ENCODE data around the gene FSTL3. TPM values are rescaled to one million over a fixed set of nuclear protein-coding genes. Genes with fewer than 3 reads are reported as not detected.

Gene FSTL3
- total RNA-seq, 2 donors from 2014 or later: 9.8 to 14.1 TPM

DNA sequence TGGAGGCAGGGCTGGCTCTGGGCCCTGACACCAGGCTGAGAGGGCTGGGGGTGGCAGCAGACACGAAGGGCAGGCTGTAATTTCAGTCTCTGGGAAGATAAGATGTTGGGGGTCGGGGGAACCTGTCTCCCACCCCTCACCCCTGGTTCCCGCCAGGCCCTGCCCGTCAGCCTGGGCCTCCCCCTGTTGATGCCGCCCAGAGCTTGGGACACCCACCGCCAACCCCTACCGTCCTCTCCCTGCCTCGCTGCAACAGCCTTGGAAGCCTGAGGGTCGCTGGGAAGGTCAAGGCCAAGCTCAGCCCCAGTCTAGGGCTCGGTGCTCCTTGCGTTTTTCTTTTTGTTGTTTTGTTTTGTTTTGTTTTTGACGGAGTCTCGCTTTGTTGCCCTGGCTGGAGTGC lies 47.1 kb downstream of the FSTL3 start:
- Histone ChIP-seq H3K36me3 (ENCODE audit: control insufficient read depth, insufficient read depth, low read length) (no peaks in the 10 kb centered on the region), H3K27me3 (ENCODE audit: control insufficient read depth, insufficient read depth, low read length, poor library complexity, severe bottlenecking) (no peaks in the 10 kb centered on the region), H3K27ac (ENCODE audit: low read depth, low read length) (no peak overlapping the region), H3K4me3 (ENCODE audit: low read length) (no peak overlapping the region), H3K4me1 (ENCODE audit: control insufficient read depth, insufficient read depth, low read length) (no peaks in the 10 kb centered on the region), H3K9ac (ENCODE audit: extremely low read depth, low read length, poor library complexity, severe bottlenecking) (no peak overlapping the region), H3K9me3 (ENCODE audit: control insufficient read depth, low read length) (no peaks in the 10 kb centered on the region)
- Mint-ChIP-seq H3K27ac (no peak overlapping the region), H3K4me1 (no peaks in the 10 kb centered on the region), H3K4me3 (no peak overlapping the region), H3K27me3 (ENCODE audit: insufficient read depth) (no peaks in the 10 kb centered on the region), H3K36me3 (ENCODE audit: low read depth) (peaks cover 9% of the 10 kb centered on the region), H3K9me3 (no peaks in the 10 kb centered on the region)
- 96 to 99% methylated on average over 8 to 13 of the region's 13 CpGs for WGBS, 2 experiments (ENCODE audit: insufficient coverage in 1 of 2, insufficient read length in 1 of 2)
- no peak for DNase-seq
- TF ChIP-seq CTCF (conservative IDR thresholded peaks at IDR 0.05): no peak

GRCh38 chr19:723714-724113 lies 47.5 kb downstream of the FSTL3 start:
- no peak overlapping the region for H3K9ac ChIP-seq (ENCODE audit: extremely low read depth, low read length, poor library complexity, severe bottlenecking)
- no peaks in the 10 kb centered on the region for H3K36me3 ChIP-seq (ENCODE audit: control insufficient read depth, insufficient read depth, low read length)
- H3K4me3 ChIP-seq (ENCODE audit: low read length): no peak overlapping the region
- Mint-ChIP-seq H3K9me3 (no peaks in the 10 kb centered on the region), H3K4me1 (no peaks in the 10 kb centered on the region), H3K27ac (no peak overlapping the region), H3K36me3 (ENCODE audit: low read depth) (peaks cover 9% of the 10 kb centered on the region), H3K4me3 (no peak overlapping the region), H3K27me3 (ENCODE audit: insufficient read depth) (no peaks in the 10 kb centered on the region)
- no peak for DNase-seq
- no peaks in the 10 kb centered on the region for H3K4me1 ChIP-seq (ENCODE audit: control insufficient read depth, insufficient read depth, low read length)
- no peaks in the 10 kb centered on the region for H3K27me3 ChIP-seq (ENCODE audit: control insufficient read depth, insufficient read depth, low read length, poor library complexity, severe bottlenecking)
- H3K27ac ChIP-seq (ENCODE audit: low read depth, low read length): no peak overlapping the region
- no peaks in the 10 kb centered on the region for H3K9me3 ChIP-seq (ENCODE audit: control insufficient read depth, low read length)
- WGBS, 2 experiments (ENCODE audit: insufficient coverage in 1 of 2, insufficient read length in 1 of 2): 96% methylated on average over 15 to 18 of the region's 18 CpGs
- TF ChIP-seq CTCF (conservative IDR thresholded peaks at IDR 0.05): no peak

DNA sequence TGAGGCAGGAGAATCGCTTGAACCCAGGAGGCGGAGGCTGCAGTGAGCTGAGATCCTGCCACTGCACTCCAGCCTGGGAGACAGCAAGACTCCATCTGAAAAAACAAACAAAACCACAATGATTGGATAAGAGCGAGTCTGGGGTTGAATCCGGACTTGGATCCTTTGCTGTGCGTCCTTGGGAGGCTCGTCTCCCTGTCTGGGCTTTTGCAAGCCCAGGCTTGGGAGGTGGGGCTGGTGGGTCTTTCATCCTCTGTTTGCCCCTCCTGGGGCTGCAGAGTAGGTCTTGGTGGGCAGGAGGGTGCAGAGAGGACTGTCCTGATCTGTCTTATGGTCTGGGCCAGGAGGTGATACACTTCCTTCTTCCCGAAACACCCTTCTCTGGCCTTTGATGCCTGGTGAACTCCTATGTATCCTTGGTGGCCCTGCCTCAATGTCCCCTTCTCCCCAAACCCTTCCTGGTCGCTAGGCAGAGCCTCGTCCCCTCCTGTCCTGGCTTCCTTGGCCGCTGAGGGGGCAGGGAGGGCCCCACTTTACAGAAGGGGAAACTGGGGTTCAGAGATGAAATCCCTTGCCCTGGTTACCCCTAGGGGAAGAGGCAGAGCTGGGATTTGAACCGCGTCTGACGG lies 49.4 kb downstream of the FSTL3 start:
- no peak for DNase-seq
- Histone ChIP-seq H3K9me3 (ENCODE audit: control insufficient read depth, low read length) (no peaks in the 10 kb centered on the region), H3K27ac (ENCODE audit: low read depth, low read length) (no peak overlapping the region), H3K27me3 (ENCODE audit: control insufficient read depth, insufficient read depth, low read length, poor library complexity, severe bottlenecking) (no peaks in the 10 kb centered on the region), H3K4me1 (ENCODE audit: control insufficient read depth, insufficient read depth, low read length) (no peaks in the 10 kb centered on the region), H3K9ac (ENCODE audit: extremely low read depth, low read length, poor library complexity, severe bottlenecking) (no peak overlapping the region), H3K36me3 (ENCODE audit: control insufficient read depth, insufficient read depth, low read length) (no peaks in the 10 kb centered on the region), H3K4me3 (ENCODE audit: low read length) (no peak overlapping the region)
- Mint-ChIP-seq H3K27ac (no peak overlapping the region), H3K36me3 (ENCODE audit: low read depth) (peaks cover 13% of the 10 kb centered on the region), H3K9me3 (no peaks in the 10 kb centered on the region), H3K27me3 (ENCODE audit: insufficient read depth) (no peaks in the 10 kb centered on the region), H3K4me3 (no peak overlapping the region), H3K4me1 (no peaks in the 10 kb centered on the region)
- WGBS, 2 experiments (ENCODE audit: insufficient coverage in 1 of 2, insufficient read length in 1 of 2): 91 to 92% methylated on average over 12 to 13 of the region's 13 CpGs
- TF ChIP-seq CTCF (conservative IDR thresholded peaks at IDR 0.05): no peak

All from endodermal cell (in vitro differentiated cells).